C4-2B (cell line): Measurements from ENCODE around the gene ZNF775.

ENCODE experiments used
- CTCF ChIP-seq: fragments of 450-650 bp; conservative IDR thresholded peaks from 2 replicates; pipeline ENCODE4 v1.5.1; 2017; ENCODE audit warnings: mild to moderate bottlenecking
- ZFX ChIP-seq: fragments of 450-650 bp; IDR thresholded peaks from 2 replicates; pipeline ENCODE4 v1.6.1; 2017

GRCh38 chr7:150363872-150364271 is 15.3 kb upstream of the ZNF775 start:
- TF ChIP-seq CTCF (no peak), ZFX (no peak)
